HepG2 (cell line): ENCODE data around the gene MSANTD1. TPM values are rescaled to one million over a fixed set of nuclear protein-coding genes. Genes with fewer than 3 reads are reported as not detected.
A peak's percentile ranks its signal among the peaks of the same experiment; 100 is the strongest.

Experiments
- AKAP8 ChIP-seq: sonication (generic); formaldehyde crosslinking; IDR thresholded peaks from 2 replicates; pipeline ENCODE4 v1.5.1; 2020; ENCODE audit warnings: mild to moderate bottlenecking, missing genetic modification reagents
- ARNT2 ChIP-seq: sonication (generic); formaldehyde crosslinking; IDR thresholded peaks from 2 replicates; pipeline ENCODE4 v1.8.0; 2022; ENCODE audit warnings: mild to moderate bottlenecking, low read depth, missing genetic modification reagents, moderate library complexity
- MAFK ChIP-seq, 2 experiments: IDR thresholded peaks in 1 of 2; conservative IDR thresholded peaks in 1 of 2; 2 replicates each; pipeline ENCODE4 v1.6.1; 2011; ENCODE audit warnings: improper control_type of control experiment in 2 of 2, low read length in 2 of 2
- NR1H2 ChIP-seq: sonication (generic); formaldehyde crosslinking; IDR thresholded peaks from 2 replicates; pipeline ENCODE4 v1.8.1; 2022; ENCODE audit warnings: low read depth, missing genetic modification reagents, borderline replicate concordance
- RCOR2 ChIP-seq: IDR thresholded peaks from 2 replicates; pipeline ENCODE4 v1.6.1; 2016; ENCODE audit warnings: missing biosample characterization, missing genetic modification reagents
- SRF ChIP-seq: IDR thresholded peaks from 2 replicates; pipeline ENCODE4 v1.6.1; 2011; ENCODE audit warnings: mild to moderate bottlenecking, low read depth, low read length, moderate library complexity
- SRSF4 ChIP-seq: fragments of 200-400 bp; formaldehyde crosslinking; IDR thresholded peaks from one replicate; pipeline ENCODE4 v1.6.1; 2018; ENCODE audit warnings: mild to moderate bottlenecking, low read depth, low read length, moderate library complexity; ENCODE audit not compliant: poor library complexity, severe bottlenecking
- SYNCRIP ChIP-seq: fragments of 200-400 bp; formaldehyde crosslinking; IDR thresholded peaks from 2 replicates; pipeline ENCODE4 v1.6.1; 2018; ENCODE audit warnings: mild to moderate bottlenecking, low read depth, low read length; ENCODE audit not compliant: insufficient read depth
- TBX2 ChIP-seq: sonication (generic); formaldehyde crosslinking; IDR thresholded peaks from 2 replicates; pipeline ENCODE4 v1.5.0; 2020; ENCODE audit warnings: missing genetic modification reagents, mild to moderate bottlenecking, borderline replicate concordance
- ZNF225 ChIP-seq: sonication (generic); formaldehyde crosslinking; IDR thresholded peaks from 2 replicates; pipeline ENCODE4 v1.4.0; 2020; ENCODE audit warnings: mild to moderate bottlenecking, missing genetic modification reagents
- ZNF33A ChIP-seq: sonication (generic); formaldehyde crosslinking; IDR thresholded peaks from 2 replicates; pipeline ENCODE4 v1.5.1; 2020; ENCODE audit warnings: missing genetic modification reagents, mild to moderate bottlenecking, moderate library complexity, borderline replicate concordance
- ZNF382 ChIP-seq: sonication (generic); formaldehyde crosslinking; IDR thresholded peaks from 2 replicates; pipeline ENCODE4 v1.5.0; 2020; ENCODE audit warnings: missing genetic modification reagents, mild to moderate bottlenecking, borderline replicate concordance
- ZNF550 ChIP-seq: sonication (generic); formaldehyde crosslinking; IDR thresholded peaks from 2 replicates; pipeline ENCODE4 v1.4.0; 2020; ENCODE audit warnings: mild to moderate bottlenecking, missing genetic modification reagents, borderline replicate concordance
- ZNF557 ChIP-seq: sonication (generic); formaldehyde crosslinking; IDR thresholded peaks from 2 replicates; pipeline ENCODE4 v1.4.0; 2020; ENCODE audit warnings: missing genetic modification reagents
- ZNF737 ChIP-seq: sonication (generic); formaldehyde crosslinking; IDR thresholded peaks from 2 replicates; pipeline ENCODE4 v1.5.0; 2020; ENCODE audit warnings: missing genetic modification reagents, mild to moderate bottlenecking, borderline replicate concordance
- ZNF747 ChIP-seq: sonication (generic); formaldehyde crosslinking; IDR thresholded peaks from 2 replicates; pipeline ENCODE4 v1.8.1; 2023; ENCODE audit warnings: missing genetic modification reagents, mild to moderate bottlenecking, borderline replicate concordance
- ZNF878 ChIP-seq: sonication (generic); formaldehyde crosslinking; IDR thresholded peaks from 2 replicates; pipeline ENCODE4 v1.8.1; 2023; ENCODE audit warnings: mild to moderate bottlenecking, missing genetic modification reagents, moderate library complexity
- polyA plus RNA-seq, 8 experiments: library from polyadenylated mRNA; depleted of rRNA in 3 of 8; stranded (reverse) in 7 of 8; unstranded in 1 of 8; fragments of >200 nt; fragmentation: Illumina TruSeq in 4 of 8; extraction: Trizol in 4 of 8; gene quantifications; 2 replicates each; pipeline versions ENCODE4 v1.2.1 to v1.2.3, GENCODE V29; 2011 to 2016; ENCODE audit warnings: low read depth in 4 of 8, missing spikeins in 1 of 8, mixed read lengths in 1 of 8; ENCODE audit not compliant: insufficient read depth in 1 of 8
- total RNA-seq, 5 experiments: library from RNA; depleted of rRNA; stranded (reverse); fragments of >200 nt; fragmentation: Illumina TruSeq; extraction: Trizol; gene quantifications; 2 replicates each; pipeline ENCODE4 v1.2.3, GENCODE V29; 2016; ENCODE audit warnings: low read depth in 1 of 5
- TF ChIP-seq, protein P1 (sequence below): sonication (generic); formaldehyde crosslinking; IDR thresholded peaks from 2 replicates; pipeline ENCODE4 v1.5.0; 2020; ENCODE audit warnings: mild to moderate bottlenecking, missing genetic modification reagents
- TF ChIP-seq, protein P2 (sequence below): IDR thresholded peaks from 2 replicates; pipeline ENCODE4 v1.6.1; 2016; ENCODE audit warnings: low read depth
- TF ChIP-seq, protein P3 (sequence below): sonication (generic); formaldehyde crosslinking; IDR thresholded peaks from 2 replicates; pipeline ENCODE4; 2020; ENCODE audit warnings: missing genetic modification reagents, mild to moderate bottlenecking, borderline replicate concordance
- TF ChIP-seq, protein P4 (sequence below): sonication (generic); formaldehyde crosslinking; IDR thresholded peaks from 2 replicates; pipeline ENCODE4 v1.4.0; 2020; ENCODE audit warnings: missing genetic modification reagents

MSANTD1 gene
- total and polyA plus RNA-seq, 2 of the 13 experiments (the other 11 are each of a cell fraction or from before 2014, with no cell fraction given), result 0.22 to 0.40 TPM

DNA sequence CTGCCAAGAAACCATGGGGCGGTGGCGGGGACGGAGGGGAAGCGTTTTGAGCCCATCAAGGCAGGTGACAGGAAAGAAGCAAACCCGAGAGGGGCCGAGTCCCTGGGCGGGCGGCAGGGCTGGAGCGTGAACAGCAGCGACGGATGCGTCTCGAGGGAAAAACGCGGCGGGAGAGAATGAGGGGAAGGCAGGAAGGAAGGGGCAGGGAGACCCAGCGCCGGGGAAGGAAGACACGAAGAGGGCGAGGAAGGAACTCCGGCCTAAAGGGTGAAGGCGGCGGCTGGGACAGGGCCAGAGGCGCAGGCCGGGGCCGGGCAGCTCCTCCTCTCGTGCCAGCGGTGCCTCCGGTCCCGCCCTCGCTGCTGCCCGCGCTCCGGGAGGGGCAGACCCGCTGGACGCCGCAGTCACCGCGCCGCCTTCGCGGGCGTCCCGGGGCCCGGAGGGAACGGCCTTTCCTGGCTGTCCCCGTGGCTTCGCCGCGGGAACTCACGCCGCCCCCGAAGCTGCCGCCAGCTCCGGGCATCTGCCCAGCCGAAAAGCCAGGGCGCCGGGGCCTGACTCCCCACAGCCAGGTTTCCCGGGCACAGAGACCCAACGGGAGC lies 43.1 kb downstream of the MSANTD1 start (continued):
- TF ChIP-seq SRSF4, result no peak
- TF ChIP-seq ZNF382 (CRISPR knock-in tag), result no peak
- no peak for TF ChIP-seq ZNF550
- peak; percentile 84 for TF ChIP-seq ZNF747 (CRISPR knock-in tag)
- no peak for TF ChIP-seq MAFK (conservative IDR thresholded peaks at IDR 0.05 in 1 of 2, IDR thresholded peaks at IDR 0.05 in 1 of 2; ENCODE audit: low read length in 2 of 2)
- TF ChIP-seq SRF, result no peak
- TF ChIP-seq ARNT2 (CRISPR knock-in tag), result no peak
- TF ChIP-seq ZNF557 (CRISPR knock-in tag), result no peak
- TF ChIP-seq, protein P1, sequence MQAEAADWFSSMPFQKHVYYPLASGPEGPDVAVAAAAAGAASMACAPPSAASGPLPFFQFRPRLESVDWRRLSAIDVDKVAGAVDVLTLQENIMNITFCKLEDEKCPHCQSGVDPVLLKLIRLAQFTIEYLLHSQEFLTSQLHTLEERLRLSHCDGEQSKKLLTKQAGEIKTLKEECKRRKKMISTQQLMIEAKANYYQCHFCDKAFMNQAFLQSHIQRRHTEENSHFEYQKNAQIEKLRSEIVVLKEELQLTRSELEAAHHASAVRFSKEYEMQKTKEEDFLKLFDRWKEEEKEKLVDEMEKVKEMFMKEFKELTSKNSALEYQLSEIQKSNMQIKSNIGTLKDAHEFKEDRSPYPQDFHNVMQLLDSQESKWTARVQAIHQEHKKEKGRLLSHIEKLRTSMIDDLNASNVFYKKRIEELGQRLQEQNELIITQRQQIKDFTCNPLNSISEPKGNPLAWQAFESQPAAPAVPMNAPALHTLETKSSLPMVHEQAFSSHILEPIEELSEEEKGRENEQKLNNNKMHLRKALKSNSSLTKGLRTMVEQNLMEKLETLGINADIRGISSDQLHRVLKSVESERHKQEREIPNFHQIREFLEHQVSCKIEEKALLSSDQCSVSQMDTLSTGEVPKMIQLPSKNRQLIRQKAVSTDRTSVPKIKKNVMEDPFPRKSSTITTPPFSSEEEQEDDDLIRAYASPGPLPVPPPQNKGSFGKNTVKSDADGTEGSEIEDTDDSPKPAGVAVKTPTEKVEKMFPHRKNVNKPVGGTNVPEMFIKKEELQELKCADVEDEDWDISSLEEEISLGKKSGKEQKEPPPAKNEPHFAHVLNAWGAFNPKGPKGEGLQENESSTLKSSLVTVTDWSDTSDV (CRISPR knock-in tag), result no peak
- TF ChIP-seq TBX2 (CRISPR knock-in tag), result peak; percentile 31
- TF ChIP-seq, protein P2, sequence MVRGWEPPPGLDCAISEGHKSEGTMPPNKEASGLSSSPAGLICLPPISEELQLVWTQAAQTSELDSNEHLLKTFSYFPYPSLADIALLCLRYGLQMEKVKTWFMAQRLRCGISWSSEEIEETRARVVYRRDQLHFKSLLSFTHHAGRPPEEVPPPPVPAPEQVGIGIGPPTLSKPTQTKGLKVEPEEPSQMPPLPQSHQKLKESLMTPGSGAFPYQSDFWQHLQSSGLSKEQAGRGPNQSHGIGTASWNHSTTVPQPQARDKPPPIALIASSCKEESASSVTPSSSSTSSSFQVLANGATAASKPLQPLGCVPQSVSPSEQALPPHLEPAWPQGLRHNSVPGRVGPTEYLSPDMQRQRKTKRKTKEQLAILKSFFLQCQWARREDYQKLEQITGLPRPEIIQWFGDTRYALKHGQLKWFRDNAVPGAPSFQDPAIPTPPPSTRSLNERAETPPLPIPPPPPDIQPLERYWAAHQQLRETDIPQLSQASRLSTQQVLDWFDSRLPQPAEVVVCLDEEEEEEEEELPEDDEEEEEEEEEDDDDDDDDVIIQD (CRISPR knock-in tag), result no peak
- TF ChIP-seq NR1H2, result no peak
- no peak; the same call in 1 of the 2 replicates for TF ChIP-seq AKAP8
- TF ChIP-seq, protein P3, sequence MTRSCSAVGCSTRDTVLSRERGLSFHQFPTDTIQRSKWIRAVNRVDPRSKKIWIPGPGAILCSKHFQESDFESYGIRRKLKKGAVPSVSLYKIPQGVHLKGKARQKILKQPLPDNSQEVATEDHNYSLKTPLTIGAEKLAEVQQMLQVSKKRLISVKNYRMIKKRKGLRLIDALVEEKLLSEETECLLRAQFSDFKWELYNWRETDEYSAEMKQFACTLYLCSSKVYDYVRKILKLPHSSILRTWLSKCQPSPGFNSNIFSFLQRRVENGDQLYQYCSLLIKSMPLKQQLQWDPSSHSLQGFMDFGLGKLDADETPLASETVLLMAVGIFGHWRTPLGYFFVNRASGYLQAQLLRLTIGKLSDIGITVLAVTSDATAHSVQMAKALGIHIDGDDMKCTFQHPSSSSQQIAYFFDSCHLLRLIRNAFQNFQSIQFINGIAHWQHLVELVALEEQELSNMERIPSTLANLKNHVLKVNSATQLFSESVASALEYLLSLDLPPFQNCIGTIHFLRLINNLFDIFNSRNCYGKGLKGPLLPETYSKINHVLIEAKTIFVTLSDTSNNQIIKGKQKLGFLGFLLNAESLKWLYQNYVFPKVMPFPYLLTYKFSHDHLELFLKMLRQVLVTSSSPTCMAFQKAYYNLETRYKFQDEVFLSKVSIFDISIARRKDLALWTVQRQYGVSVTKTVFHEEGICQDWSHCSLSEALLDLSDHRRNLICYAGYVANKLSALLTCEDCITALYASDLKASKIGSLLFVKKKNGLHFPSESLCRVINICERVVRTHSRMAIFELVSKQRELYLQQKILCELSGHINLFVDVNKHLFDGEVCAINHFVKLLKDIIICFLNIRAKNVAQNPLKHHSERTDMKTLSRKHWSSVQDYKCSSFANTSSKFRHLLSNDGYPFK (CRISPR knock-in tag), result no peak
- no peak for TF ChIP-seq ZNF33A (CRISPR knock-in tag)
- TF ChIP-seq ZNF737, result no peak
- TF ChIP-seq ZNF225 (CRISPR knock-in tag), result no peak
- no peak for TF ChIP-seq RCOR2 (CRISPR knock-in tag)
- TF ChIP-seq ZNF878 (CRISPR knock-in tag), result no peak
- TF ChIP-seq, protein P4, sequence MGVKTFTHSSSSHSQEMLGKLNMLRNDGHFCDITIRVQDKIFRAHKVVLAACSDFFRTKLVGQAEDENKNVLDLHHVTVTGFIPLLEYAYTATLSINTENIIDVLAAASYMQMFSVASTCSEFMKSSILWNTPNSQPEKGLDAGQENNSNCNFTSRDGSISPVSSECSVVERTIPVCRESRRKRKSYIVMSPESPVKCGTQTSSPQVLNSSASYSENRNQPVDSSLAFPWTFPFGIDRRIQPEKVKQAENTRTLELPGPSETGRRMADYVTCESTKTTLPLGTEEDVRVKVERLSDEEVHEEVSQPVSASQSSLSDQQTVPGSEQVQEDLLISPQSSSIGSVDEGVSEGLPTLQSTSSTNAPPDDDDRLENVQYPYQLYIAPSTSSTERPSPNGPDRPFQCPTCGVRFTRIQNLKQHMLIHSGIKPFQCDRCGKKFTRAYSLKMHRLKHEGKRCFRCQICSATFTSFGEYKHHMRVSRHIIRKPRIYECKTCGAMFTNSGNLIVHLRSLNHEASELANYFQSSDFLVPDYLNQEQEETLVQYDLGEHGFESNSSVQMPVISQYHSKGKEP (CRISPR knock-in tag), result no peak
- TF ChIP-seq SYNCRIP, result no peak
